CD14-positive monocyte (primary cell): Measurements from ENCODE around the gene NPL. TPM values are rescaled to one million over a fixed set of nuclear protein-coding genes. Genes with fewer than 3 reads are reported as not detected.

Experiments used
- DNase-seq, 3 donors: peaks; one replicate each; pipeline ENCODE4 v3.0.0-alpha.2; 2011 to 2022
- H2AFZ ChIP-seq: 2 replicates; pipeline ENCODE4 v1.6.0; 2012; ENCODE audit warnings: mild to moderate bottlenecking, low read depth, low read length, inconsistent platforms; ENCODE audit not compliant: insufficient read depth, poor library complexity, severe bottlenecking
- H3K27ac ChIP-seq, 2 donors: 1 replicate in 1 of 2; 2 replicates in 1 of 2; pipeline ENCODE4 v1.5.1; 2012 to 2013; ENCODE audit warnings: low read length in 2 of 2, control low read depth in 1 of 2, inconsistent platforms in 1 of 2, low read depth in 1 of 2, mild to moderate bottlenecking in 1 of 2
- H3K27me3 ChIP-seq, 2 donors: one replicate each; pipeline versions ENCODE4 v1.6.0 to v1.6.1; 2011 to 2013; ENCODE audit warnings: low read length in 2 of 2; ENCODE audit not compliant: control insufficient read depth in 2 of 2, insufficient read depth in 2 of 2
- H3K36me3 ChIP-seq, 2 donors: replicated peaks in 1 of 2; 1 replicate in 1 of 2; 2 replicates in 1 of 2; pipeline versions ENCODE4 v1.5.1 to v1.6.1; 2012 to 2013; ENCODE audit warnings: low read length in 2 of 2, control low read depth in 1 of 2, inconsistent platforms in 1 of 2, mild to moderate bottlenecking in 1 of 2; ENCODE audit not compliant: insufficient read depth in 2 of 2, control insufficient read depth in 1 of 2
- H3K4me1 ChIP-seq, 2 donors: 1 replicate in 1 of 2; 2 replicates in 1 of 2; pipeline versions ENCODE4 v1.5.1 to v1.6.1; 2012 to 2013; ENCODE audit warnings: low read length in 2 of 2, control low read depth in 1 of 2, inconsistent platforms in 1 of 2, mild to moderate bottlenecking in 1 of 2, moderate library complexity in 1 of 2; ENCODE audit not compliant: insufficient read depth in 2 of 2, control insufficient read depth in 1 of 2
- H3K4me2 ChIP-seq: replicated peaks from 2 replicates; pipeline ENCODE3; 2012; ENCODE audit warnings: low read length, moderate library complexity, mild to moderate bottlenecking; ENCODE audit not compliant: poor library complexity, severe bottlenecking; ENCODE audit errors: extremely low read depth
- H3K4me3 ChIP-seq, 3 experiments: fragments of 200-600 bp in 1 of 3; sonication (generic) in 1 of 3; replicated peaks in 1 of 3; 1 replicate in 2 of 3; 2 replicates in 1 of 3; pipeline ENCODE4 v1.5.1; 2011 to 2013; ENCODE audit warnings: low read length in 3 of 3, mild to moderate bottlenecking in 3 of 3, control low read depth in 2 of 3, low read depth in 2 of 3, inconsistent platforms in 1 of 3, moderate library complexity in 1 of 3
- H3K79me2 ChIP-seq: 2 replicates; pipeline ENCODE4 v1.6.0; 2012; ENCODE audit warnings: mild to moderate bottlenecking, control low read depth, inconsistent platforms, low read length, moderate library complexity; ENCODE audit not compliant: insufficient read depth
- H3K9ac ChIP-seq: 2 replicates; pipeline ENCODE4 v1.6.0; 2017; ENCODE audit warnings: low read length, mild to moderate bottlenecking; ENCODE audit not compliant: insufficient read depth, poor library complexity, severe bottlenecking
- H3K9me3 ChIP-seq, 2 donors: replicated peaks in 1 of 2; 1 replicate in 1 of 2; 2 replicates in 1 of 2; pipeline versions ENCODE4 v1.5.1 to v1.6.1; 2012 to 2013; ENCODE audit warnings: low read length in 2 of 2, control low read depth in 1 of 2; ENCODE audit not compliant: control insufficient read depth in 1 of 2, insufficient read depth in 1 of 2
- H4K20me1 ChIP-seq: 2 replicates; pipeline ENCODE4 v1.6.0; 2012; ENCODE audit warnings: mild to moderate bottlenecking, low read length, control low read depth, moderate library complexity; ENCODE audit not compliant: insufficient read depth
- H3K27ac Mint-ChIP-seq, 7 donors: one replicate each; pipeline ENCODE4 v1.8.0; 2020; ENCODE audit warnings: mild to moderate bottlenecking in 7 of 7, mixed read lengths in 7 of 7, moderate library complexity in 6 of 7, inconsistent platforms in 2 of 7
- H3K27me3 Mint-ChIP-seq, 3 donors: one replicate each; pipeline ENCODE4 v1.8.0; 2021 to 2022; ENCODE audit warnings: low read depth in 3 of 3, mild to moderate bottlenecking in 3 of 3, mixed read lengths in 3 of 3, moderate library complexity in 3 of 3, inconsistent platforms in 1 of 3
- H3K36me3 Mint-ChIP-seq, 2 donors: one replicate each; pipeline ENCODE4 v1.8.0; 2020; ENCODE audit warnings: mixed read lengths in 2 of 2, inconsistent platforms in 1 of 2, mild to moderate bottlenecking in 1 of 2
- H3K4me1 Mint-ChIP-seq: one replicate; pipeline ENCODE4 v1.8.0; 2020; ENCODE audit warnings: mild to moderate bottlenecking, mixed read lengths
- H3K4me3 Mint-ChIP-seq, 2 donors: one replicate each; pipeline ENCODE4 v1.8.0; 2020; ENCODE audit warnings: mild to moderate bottlenecking in 2 of 2, mixed read lengths in 2 of 2, moderate library complexity in 1 of 2
- H3K9me3 Mint-ChIP-seq, 7 donors: one replicate each; pipeline ENCODE4 v1.8.0; 2020 to 2022; ENCODE audit warnings: mixed read lengths in 7 of 7, mild to moderate bottlenecking in 6 of 7, moderate library complexity in 6 of 7, inconsistent platforms in 2 of 7
- CTCF ChIP-seq: fragments of 200-600 bp; IDR thresholded peaks from one replicate; pipeline ENCODE4 v1.8.0; 2022; ENCODE audit warnings: antibody characterized with exemption, mild to moderate bottlenecking
- WGBS: methylation state at CpG from one replicate; pipeline ENCODE4 v1.1.5; 2013; ENCODE audit warnings: missing lambda C conversion rate; ENCODE audit not compliant: insufficient coverage; 5-methylcytosine and 5-hydroxymethylcytosine counted together
- intact Hi-C, 2 donors: fragments of 100-400 bp; cut with micrococcal nuclease; formaldehyde crosslinking; loops; one replicate each; pipeline versions ENCODE4 v1.15.0 to v1.15.1; 2023
- polyA plus RNA-seq, 3 donors: library from polyadenylated mRNA; depleted of rRNA in 1 of 3; unstranded in 2 of 3; stranded (reverse) in 1 of 3; fragments of 300-500 nt in 2 of 3; fragments of >200 nt in 1 of 3; fragmentation: Illumina TruSeq in 2 of 3; gene quantifications; 1 replicate in 2 of 3; 2 replicates in 1 of 3; pipeline ENCODE4 v1.2.3, GENCODE V29; 2012 to 2021

Gene NPL
- polyA plus RNA-seq, 3 donors = 56.6 to 127 (median 127) TPM

GRCh38 chr1:182742780-182743179 lies 46.8 kb upstream of the NPL start:
- H3K4me1 ChIP-seq = no peaks in the 10 kb centered on the region
- no peak overlapping the region for H3K27ac Mint-ChIP-seq

GRCh38 chr1:182752077-182752988 lies 37.2 kb upstream of the NPL start:
- no peak overlapping the region for H3K9ac ChIP-seq
- no peaks in the 10 kb centered on the region for H3K9me3 ChIP-seq
- H2AFZ ChIP-seq = no peak overlapping the region
- Mint-ChIP-seq H3K36me3 (no peaks in the 10 kb centered on the region), H3K4me1 (no peaks in the 10 kb centered on the region), H3K27ac (no peak overlapping the region), H3K9me3 (peaks cover 0 to 8% (median 0%) of the 10 kb centered on the region in 7 donors), H3K27me3 (peaks cover 3 to 16% (median 13%) of the 10 kb centered on the region in 3 donors), H3K4me3 (no peak overlapping the region)
- no peak overlapping the region for H3K4me3 ChIP-seq
- intact Hi-C loops = no loop called here
- H3K79me2 ChIP-seq = no peaks in the 10 kb centered on the region
- no peak overlapping the region for H3K27ac ChIP-seq
- 79% methylated on average over 8 of the region's 14 CpGs for WGBS
- H3K4me1 ChIP-seq = no peaks in the 10 kb centered on the region
- no peak for TF ChIP-seq CTCF
- no peak overlapping the region for H3K4me2 ChIP-seq
- no peaks in the 10 kb centered on the region for H4K20me1 ChIP-seq
- peaks cover 0 to 1% of the 10 kb centered on the region in 2 donors for H3K27me3 ChIP-seq
- no peak for DNase-seq
- H3K36me3 ChIP-seq = no peaks in the 10 kb centered on the region

More at GRCh38 chr1:182742780-182743179, 46.8 kb upstream of the NPL start:
- H2AFZ ChIP-seq = no peak overlapping the region
- peaks cover 0 to 2% of the 10 kb centered on the region in 2 donors for H3K9me3 ChIP-seq
- no peak for DNase-seq
- H3K36me3 ChIP-seq = no peaks in the 10 kb centered on the region
- H3K27me3 ChIP-seq = peaks cover 0 to 2% of the 10 kb centered on the region in 2 donors
- H3K79me2 ChIP-seq = no peaks in the 10 kb centered on the region
- no peak overlapping the region for H3K9ac ChIP-seq
- peaks cover 2 to 6% (median 5%) of the 10 kb centered on the region in 7 donors for H3K9me3 Mint-ChIP-seq
- no peaks in the 10 kb centered on the region for H4K20me1 ChIP-seq
- intact Hi-C loops = no loop called here
- WGBS = no CpG with 5 or more reads among the region's 1 CpG
- TF ChIP-seq CTCF = no peak
- no peaks in the 10 kb centered on the region for H3K36me3 Mint-ChIP-seq
- H3K4me1 Mint-ChIP-seq = no peaks in the 10 kb centered on the region
- no peak overlapping the region for H3K4me3 Mint-ChIP-seq
- H3K27ac ChIP-seq = no peak overlapping the region
- peaks cover 3 to 14% (median 13%) of the 10 kb centered on the region in 3 donors for H3K27me3 Mint-ChIP-seq
- H3K4me2 ChIP-seq = no peak overlapping the region
- H3K4me3 ChIP-seq = no peak overlapping the region
